ENCODE data around the gene BAAT. TPM values are rescaled to one million over a fixed set of nuclear protein-coding genes. Genes with fewer than 3 reads are reported as not detected.

Gene BAAT
- polyA plus RNA-seq, 1 experiment: not detected

DNA sequence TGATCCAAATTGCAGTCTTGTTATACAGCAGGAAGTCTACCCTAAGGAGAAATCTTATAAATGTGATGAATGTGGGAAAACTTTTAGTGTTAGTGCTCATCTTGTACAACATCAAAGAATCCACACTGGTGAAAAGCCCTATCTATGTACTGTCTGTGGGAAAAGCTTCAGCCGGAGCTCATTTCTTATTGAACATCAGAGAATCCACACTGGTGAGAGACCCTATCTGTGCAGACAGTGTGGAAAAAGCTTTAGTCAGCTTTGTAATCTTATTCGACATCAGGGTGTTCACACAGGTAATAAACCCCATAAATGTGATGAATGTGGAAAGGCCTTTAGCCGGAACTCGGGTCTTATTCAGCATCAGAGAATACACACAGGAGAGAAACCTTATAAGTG, 24.3 kb upstream of the BAAT start:
- TF ChIP-seq, protein P1, sequence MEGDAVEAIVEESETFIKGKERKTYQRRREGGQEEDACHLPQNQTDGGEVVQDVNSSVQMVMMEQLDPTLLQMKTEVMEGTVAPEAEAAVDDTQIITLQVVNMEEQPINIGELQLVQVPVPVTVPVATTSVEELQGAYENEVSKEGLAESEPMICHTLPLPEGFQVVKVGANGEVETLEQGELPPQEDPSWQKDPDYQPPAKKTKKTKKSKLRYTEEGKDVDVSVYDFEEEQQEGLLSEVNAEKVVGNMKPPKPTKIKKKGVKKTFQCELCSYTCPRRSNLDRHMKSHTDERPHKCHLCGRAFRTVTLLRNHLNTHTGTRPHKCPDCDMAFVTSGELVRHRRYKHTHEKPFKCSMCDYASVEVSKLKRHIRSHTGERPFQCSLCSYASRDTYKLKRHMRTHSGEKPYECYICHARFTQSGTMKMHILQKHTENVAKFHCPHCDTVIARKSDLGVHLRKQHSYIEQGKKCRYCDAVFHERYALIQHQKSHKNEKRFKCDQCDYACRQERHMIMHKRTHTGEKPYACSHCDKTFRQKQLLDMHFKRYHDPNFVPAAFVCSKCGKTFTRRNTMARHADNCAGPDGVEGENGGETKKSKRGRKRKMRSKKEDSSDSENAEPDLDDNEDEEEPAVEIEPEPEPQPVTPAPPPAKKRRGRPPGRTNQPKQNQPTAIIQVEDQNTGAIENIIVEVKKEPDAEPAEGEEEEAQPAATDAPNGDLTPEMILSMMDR (IDR thresholded peaks at IDR 0.05; ENCODE audit: low read depth, low read length): no peak
- ChIA-PET CTCF (interaction anchor here (1.1 kb wide), 2 partner anchors 8 to 40 kb away, joined by 3 read pairs; no protein-coding TSS in a partner anchor), POLR2A (no interaction called here)
- H3K4me3 ChIP-seq (ENCODE audit: low read depth, low read length): no peak overlapping the region
- H3K9me3 ChIP-seq (ENCODE audit: control insufficient read depth, insufficient read depth, low read length): peaks cover 18% of the 10 kb centered on the region
- H3K27ac ChIP-seq (ENCODE audit: low read depth, low read length): no peak overlapping the region
- no peak for DNase-seq (ENCODE audit: low read depth, low spot score)
- no peaks in the 10 kb centered on the region for H3K27me3 ChIP-seq (ENCODE audit: control insufficient read depth, insufficient read depth, low read length)

DNA sequence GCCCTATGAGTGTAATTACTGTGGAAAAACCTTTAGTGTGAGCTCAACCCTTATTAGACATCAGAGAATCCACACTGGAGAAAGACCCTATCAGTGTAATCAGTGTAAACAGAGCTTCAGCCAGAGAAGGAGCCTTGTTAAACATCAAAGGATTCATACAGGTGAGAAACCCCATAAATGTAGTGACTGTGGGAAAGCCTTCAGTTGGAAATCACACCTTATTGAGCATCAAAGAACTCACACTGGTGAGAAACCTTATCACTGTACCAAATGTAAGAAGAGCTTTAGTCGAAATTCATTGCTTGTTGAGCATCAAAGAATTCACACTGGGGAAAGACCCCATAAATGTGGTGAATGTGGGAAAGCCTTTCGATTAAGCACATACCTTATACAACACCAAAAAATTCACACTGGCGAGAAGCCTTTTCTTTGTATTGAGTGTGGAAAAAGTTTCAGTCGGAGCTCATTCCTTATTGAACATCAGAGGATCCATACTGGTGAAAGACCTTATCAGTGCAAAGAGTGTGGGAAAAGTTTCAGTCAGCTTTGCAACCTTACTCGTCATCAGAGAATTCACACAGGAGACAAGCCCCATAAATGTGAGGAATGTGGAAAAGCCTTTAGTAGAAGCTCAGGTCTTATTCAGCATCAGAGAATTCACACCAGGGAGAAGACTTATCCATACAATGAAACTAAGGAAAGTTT, 23.7 kb upstream of the BAAT start:
- Histone ChIP-seq H3K27ac (ENCODE audit: low read depth, low read length) (no peak overlapping the region), H3K9me3 (ENCODE audit: control insufficient read depth, insufficient read depth, low read length) (peaks cover 16% of the 10 kb centered on the region), H3K4me3 (ENCODE audit: low read depth, low read length) (no peak overlapping the region), H3K27me3 (ENCODE audit: control insufficient read depth, insufficient read depth, low read length) (no peaks in the 10 kb centered on the region)
- DNase-seq (ENCODE audit: low read depth, low spot score): no peak
- TF ChIP-seq, protein P1 (IDR thresholded peaks at IDR 0.05; ENCODE audit: low read depth, low read length): no peak
- CTCF ChIA-PET: interaction anchor here (1.1 kb wide), 2 partner anchors 8 to 41 kb away, joined by 3 read pairs; no protein-coding TSS in a partner anchor
- POLR2A ChIA-PET: no interaction called here

DNA sequence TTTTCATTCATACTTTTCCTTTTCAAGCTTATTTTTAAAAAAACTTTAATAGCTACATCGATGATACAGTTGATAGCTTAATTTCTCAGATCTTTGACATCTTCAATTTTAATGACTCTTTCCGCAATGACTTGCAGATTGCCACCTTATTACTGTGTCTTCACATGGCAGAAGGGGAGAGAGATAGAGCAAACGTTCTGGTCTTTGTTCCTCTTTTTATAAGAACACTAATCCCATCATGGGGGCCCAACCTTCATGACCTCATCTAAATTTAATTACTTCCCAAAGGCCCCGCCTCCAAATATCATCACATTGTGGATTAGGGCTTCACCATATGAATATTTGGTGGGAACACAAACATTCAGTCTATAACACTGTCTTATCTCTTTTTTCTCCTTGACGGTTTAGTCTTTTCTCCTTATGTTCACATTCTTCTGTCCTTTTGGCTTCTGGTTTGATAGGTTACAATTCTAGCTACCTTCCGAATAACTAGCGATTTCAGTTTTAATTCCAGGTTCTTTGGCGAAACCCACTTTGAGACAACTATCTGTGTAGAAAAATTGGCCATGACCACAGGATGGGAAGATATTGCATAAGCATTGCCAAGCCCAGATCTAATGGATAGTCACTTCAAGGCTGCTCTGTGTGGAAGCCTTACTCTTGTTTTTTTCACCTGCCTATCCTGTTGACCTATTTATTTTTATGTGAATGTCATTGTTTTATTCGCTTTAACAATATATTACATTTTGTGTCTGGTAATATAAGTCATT, 18.9 kb upstream of the BAAT start:
- TF ChIP-seq, protein P1 (IDR thresholded peaks at IDR 0.05; ENCODE audit: low read depth, low read length): no peak
- Histone ChIP-seq H3K9me3 (ENCODE audit: control insufficient read depth, insufficient read depth, low read length) (peaks cover 13% of the 10 kb centered on the region), H3K27me3 (ENCODE audit: control insufficient read depth, insufficient read depth, low read length) (no peaks in the 10 kb centered on the region), H3K27ac (ENCODE audit: low read depth, low read length) (no peak overlapping the region), H3K4me3 (ENCODE audit: low read depth, low read length) (no peak overlapping the region)
- ChIA-PET CTCF (no interaction called here), POLR2A (no interaction called here)
- no peak for DNase-seq (ENCODE audit: low read depth, low spot score)

DNA sequence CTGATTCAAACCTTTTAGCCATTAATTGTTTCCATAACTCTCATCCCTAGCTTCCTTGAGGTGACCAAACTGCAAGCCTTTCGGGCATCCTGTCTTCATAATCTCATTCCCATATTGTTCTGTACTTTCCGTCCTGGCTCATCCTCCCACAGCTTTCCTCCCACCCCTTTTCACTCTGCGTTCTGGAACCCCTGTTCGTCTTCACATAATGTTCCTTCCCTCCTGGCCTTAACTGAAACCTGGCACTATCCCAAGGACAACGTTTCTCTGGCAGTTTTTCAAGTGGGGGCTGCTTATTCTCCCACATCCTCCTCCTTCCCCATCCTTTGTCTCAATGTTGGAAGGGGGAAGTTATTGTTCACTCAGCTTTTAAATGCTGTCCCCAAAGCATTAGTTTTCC, 15.3 kb upstream of the BAAT start:
- H3K27ac ChIP-seq (ENCODE audit: low read depth, low read length): no peak overlapping the region
- H3K27me3 ChIP-seq (ENCODE audit: control insufficient read depth, insufficient read depth, low read length): no peaks in the 10 kb centered on the region
- DNase-seq (ENCODE audit: low read depth, low spot score): no peak
- TF ChIP-seq, protein P1 (IDR thresholded peaks at IDR 0.05; ENCODE audit: low read depth, low read length): no peak
- ChIA-PET CTCF (interaction anchor here (0.9 to 3.3 kb wide), 3 partner anchors 12 to 62 kb away, joined by 3 to 31 read pairs (median 3); no protein-coding TSS in a partner anchor), POLR2A (no interaction called here)
- peaks cover 4% of the 10 kb centered on the region; the same call in 1 of the 2 replicates for H3K9me3 ChIP-seq (ENCODE audit: control insufficient read depth, insufficient read depth, low read length)
- peak overlapping the region; percentile 73 for H3K4me3 ChIP-seq (ENCODE audit: low read depth, low read length)

GRCh38 chr9:101399643-101399970, 14.8 kb upstream of the BAAT start:
- Histone ChIP-seq H3K4me3 (ENCODE audit: low read depth, low read length) (peak overlapping the region; percentile 73), H3K9me3 (ENCODE audit: control insufficient read depth, insufficient read depth, low read length) (peaks cover 4% of the 10 kb centered on the region; the same call in 1 of the 2 replicates), H3K27ac (ENCODE audit: low read depth, low read length) (no peak overlapping the region), H3K27me3 (ENCODE audit: control insufficient read depth, insufficient read depth, low read length) (no peaks in the 10 kb centered on the region)
- TF ChIP-seq, protein P1 (IDR thresholded peaks at IDR 0.05; ENCODE audit: low read depth, low read length): no peak
- no peak for DNase-seq (ENCODE audit: low read depth, low spot score)
- POLR2A ChIA-PET: interaction anchor here (0.7 kb wide), 1 partner anchor 32 kb away, joined by 3 read pairs; no protein-coding TSS in a partner anchor
- CTCF ChIA-PET: interaction anchor here (0.9 to 3.3 kb wide), 3 partner anchors 11 to 63 kb away, joined by 3 to 31 read pairs (median 3); no protein-coding TSS in a partner anchor

All from AG04450 (cell line).